Activated CD4-positive, alpha-beta T cell treated with anti-CD3 and anti-CD28 coated beads for 1 hour (primary cell): ENCODE results near the gene PTGDR.

Experiments used
- DNase-seq: peaks from one replicate; pipeline ENCODE4 v3.0.0-alpha.2; 2020

Gene PTGDR

DNA sequence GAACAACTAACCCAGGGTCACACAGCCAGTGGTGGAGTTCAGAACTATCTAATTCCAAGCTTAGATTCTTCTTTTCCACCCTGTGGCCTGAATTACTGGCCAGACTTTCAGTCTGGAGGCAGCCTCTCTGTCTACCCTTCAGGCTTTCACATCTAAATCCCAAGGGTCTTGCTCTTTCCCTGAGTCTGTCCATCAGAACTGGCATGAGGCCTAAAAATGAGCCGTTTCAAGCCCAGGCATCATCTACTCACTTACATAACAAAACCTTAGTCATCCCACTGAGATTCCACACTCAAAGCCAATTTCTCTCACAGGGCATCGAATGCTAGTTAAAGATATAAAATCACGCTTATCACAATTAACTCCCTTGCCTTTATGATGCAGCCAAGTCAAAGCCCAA, 1.3 kb upstream of the PTGDR start:
- DNase-seq, result no peak

DNA sequence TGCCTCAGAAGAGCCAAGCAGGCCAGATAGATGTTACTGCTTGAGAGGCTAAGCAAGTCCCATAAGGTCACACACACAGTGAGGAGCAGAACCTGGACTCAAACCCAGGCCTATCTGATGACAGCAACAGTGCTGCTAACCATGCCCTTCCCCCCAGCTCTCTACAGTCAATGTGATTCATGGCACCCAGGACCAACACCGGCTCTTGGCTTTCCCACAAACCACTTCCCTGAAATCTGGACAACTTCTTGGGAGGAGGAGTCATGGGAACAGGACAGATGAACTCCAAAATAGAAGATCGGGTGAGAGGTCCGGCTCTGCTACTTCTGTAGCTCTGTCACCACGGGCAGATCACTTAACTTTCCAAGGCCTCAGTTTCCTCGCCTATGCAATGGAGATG, 716 bp upstream of the PTGDR start:
- no peak for DNase-seq

DNA sequence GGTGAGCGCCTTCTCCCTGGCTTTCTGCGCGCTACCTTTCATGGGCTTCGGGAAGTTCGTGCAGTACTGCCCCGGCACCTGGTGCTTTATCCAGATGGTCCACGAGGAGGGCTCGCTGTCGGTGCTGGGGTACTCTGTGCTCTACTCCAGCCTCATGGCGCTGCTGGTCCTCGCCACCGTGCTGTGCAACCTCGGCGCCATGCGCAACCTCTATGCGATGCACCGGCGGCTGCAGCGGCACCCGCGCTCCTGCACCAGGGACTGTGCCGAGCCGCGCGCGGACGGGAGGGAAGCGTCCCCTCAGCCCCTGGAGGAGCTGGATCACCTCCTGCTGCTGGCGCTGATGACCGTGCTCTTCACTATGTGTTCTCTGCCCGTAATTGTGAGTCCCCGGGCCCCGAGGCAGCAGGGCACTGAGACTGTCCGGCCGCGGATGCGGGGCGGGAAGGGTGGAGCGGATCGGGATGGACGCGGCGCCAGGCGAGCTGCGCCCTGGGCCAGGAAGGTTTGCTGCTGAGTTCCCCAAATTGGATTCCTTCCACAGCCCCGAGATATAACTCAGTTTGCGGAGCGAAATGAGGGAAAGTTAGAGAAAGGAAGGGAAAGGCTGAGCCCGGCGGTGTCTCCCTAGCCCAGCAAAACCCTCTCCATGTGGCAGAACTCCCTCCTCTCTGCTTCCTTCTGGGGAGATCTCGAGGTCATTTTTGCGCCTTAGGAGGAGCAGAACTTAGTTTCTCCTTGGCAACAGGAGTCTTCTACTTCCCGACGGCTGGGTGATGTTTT, 972 bp downstream of the PTGDR start:
- no peak for DNase-seq

DNA sequence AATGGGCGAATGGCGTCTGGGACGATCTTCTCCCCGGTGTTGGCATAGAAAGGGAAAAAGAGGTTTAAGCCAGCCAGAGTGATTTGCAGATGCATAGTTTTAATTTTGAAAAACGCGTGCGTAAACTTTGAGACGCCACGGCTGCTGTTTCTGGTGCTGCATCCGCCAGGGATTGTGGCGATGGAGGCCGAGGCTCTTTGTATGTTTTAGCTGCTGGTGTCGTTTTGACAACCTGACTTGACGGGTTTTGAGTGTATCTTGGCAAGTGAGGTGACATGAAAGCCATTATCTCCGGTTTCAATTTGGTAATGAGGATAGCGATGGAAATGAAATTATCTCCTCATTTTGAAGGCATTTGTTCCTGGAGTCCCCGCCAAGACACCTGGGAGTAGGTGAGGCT, 1.6 kb downstream of the PTGDR start:
- DNase-seq, result no peak

DNA sequence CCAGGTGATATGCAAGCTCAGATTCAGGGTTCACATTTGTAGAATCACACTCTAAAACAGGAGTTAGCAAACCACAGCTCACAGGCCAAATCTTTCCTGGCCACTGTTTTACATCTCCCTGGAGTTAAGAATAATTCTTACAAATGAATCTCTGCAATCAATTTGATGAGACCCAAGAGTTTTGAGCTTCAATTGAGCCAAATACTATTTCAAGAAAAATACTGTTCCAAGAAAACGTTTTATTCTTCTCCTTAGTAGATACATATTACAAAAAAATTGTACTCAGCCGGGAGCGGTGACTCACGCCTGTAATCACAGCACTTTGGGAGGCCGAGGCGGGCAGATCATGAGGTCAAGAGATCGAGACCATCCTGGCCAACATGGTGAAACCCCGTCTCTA, 2.5 kb downstream of the PTGDR start:
- no peak for DNase-seq

DNA sequence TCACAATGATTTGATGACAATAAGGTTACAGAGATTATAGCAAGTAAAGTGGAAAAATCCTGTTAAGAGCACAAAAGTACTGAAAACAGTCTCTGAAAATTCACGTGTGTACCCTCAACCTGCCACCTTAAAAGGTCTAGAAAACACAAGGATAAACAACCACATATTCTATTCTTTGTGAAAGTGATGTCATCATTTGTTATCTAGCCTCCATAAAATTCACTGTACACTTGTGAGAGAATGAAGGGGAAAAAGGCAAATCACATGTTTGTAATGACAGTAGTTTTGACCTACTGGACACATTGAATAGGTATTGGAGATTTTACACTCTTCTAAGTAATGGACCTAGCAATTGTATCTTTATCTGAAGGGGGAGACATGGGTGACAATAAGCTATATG, 4.0 kb downstream of the PTGDR start:
- DNase-seq, result no peak

DNA sequence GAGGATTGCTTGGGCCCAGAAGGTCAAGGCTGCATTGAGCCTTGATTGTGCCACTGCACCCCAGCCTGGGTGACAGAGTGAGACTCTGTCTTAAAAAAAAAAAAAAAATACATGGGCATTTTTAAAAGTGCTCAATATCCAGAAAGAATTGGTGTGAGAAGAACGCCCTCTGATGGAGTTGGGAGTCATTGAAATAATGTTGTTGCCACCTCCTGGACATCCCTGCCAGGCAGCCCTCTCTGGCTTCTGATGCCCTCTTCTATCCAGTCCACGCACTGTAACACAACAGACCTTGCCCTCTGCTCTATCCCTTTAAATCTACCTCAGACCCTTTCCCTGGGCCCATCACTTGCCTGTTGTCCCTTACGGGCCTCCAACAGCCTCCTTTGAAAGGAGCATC, 4.9 kb downstream of the PTGDR start:
- no peak for DNase-seq

DNA sequence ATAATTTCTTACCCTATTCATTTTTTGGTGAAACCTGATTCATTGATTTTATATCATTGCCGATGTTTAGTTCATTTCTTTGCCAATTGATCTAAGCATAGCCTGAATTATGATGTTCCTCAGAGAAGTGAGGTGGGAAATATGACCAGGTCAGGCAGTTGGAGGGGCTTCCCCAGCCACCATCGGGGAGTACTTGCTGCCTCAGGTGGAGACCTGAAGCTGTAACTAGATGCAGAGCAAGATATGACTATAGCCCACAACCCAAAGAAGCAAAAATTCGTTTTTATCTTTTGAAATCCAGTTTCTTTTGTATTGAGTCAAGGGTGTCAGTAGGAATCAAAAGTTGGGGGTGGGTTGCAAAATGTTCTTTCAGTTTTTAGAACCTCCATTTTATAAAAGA, 7.9 kb downstream of the PTGDR start:
- no peak for DNase-seq

DNA sequence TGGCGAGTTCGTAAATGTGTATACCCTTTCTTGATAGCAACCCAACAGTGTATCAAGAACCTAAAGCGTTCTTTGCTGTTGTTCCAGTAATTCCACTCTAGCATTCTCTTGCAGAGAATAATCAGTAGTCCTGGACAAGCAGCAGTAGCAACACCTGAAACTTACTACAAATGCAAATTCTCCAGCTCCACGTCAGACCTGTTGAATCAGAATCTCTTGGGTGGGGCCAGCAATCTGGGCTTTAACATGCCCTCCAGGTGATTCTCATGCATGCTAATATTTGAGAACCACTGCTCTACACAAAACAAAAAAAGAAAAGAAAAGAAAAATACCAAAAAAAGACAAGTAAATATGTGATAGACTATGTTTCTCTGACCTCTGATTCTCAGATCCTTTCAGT, 10.1 kb downstream of the PTGDR start:
- DNase-seq, result no peak

DNA sequence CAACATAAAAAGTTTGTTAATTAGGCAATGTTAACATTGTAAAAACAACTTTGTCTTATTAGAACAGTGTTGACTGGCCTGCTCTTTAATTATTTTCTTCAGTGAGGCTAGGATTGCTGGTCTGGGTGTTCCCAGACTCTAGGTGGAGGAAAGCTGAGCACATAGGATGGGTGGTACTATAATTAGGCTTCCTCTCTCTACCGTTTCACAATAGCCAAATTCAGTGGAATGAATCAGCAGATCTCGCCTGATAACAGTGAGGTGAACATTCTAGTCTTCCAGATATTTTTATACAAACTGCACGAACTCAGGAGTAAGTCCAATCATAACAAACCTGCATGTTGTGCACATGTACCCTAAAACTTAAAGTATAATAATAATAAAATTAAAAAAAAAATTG, 11.9 kb downstream of the PTGDR start:
- DNase-seq, result no peak

DNA sequence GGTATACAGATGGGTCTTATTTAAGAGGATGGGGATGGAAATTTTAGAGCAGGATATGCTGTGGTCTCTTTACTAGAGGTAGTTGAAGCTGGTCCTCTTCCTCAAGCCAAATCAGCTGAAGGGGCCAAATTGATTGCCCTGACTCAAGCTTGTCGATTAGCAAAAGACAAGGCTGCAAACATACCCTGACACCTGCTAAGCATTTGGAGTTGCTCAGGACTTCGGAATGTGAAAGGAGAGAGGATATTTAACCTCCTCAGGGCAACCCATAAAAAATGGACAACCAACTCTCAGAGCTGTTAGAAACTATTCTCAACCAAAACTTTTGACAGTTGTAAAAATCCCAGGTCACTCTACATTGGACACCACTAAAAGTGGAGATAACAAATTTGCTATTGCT, 15.6 kb downstream of the PTGDR start:
- no peak for DNase-seq

DNA sequence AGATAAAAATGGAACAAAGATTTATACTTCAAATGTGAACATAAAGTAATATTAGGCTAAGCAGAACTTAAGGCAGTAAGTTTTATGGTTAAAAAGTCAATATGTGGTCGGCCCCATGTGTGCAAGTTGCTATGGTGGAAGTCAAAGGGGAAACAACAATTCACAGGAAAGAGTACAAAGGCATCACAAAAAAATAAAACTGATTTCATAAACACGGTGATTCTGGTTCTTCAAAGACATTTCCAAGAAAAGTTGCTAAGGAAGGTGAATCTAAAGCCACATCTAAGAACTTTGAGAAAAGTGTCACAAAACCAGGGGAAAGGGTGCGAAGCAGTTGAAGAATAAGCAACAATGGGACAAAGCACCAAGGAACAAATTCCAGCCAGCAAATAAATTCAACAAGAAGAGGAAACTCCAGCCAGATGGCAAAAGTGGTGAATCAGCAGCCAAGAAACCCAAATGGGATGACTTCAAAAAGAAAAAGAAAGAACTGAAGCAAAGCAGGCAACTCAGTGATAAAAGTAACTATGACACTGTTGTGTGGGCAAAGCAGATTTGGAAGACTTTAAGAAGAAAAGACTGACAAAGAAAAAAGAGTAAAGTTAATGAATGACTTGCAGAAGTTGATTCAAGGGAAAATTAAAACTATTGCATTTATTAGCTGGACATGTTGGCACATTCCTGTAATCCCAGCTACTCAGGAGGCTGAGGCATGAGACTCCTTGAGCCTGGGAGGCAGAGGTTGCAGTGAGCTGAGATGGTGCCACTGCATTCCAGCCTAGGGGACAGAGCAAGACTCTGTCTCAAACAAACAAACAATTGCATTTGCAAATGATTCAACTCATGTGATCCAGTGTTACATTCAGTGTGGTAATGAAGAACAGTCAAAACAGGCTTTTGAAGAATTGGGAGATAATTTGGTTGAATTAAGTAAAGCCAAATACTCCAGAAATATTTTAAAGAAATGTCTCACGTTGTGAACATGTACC, 19.5 kb downstream of the PTGDR start:
- DNase-seq, result no peak

DNA sequence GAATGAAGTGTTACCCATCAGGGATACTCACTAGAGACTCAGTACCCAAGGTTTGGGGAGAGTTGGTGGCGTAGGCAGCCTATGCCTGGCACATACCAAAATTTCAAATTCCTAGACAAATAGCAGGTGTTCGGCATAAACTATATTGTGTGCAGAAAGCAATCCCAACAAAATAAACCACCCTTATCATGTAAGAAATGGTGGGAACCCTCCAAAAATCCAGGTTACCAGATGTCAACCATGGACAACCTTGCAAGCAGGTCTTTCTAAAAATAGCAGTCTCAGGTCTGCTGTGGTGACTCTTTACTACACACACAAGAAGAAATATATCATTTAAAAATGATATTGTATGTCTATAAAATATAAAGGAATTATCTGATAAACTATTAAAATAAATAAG, 28.9 kb downstream of the PTGDR start:
- DNase-seq, result no peak

DNA sequence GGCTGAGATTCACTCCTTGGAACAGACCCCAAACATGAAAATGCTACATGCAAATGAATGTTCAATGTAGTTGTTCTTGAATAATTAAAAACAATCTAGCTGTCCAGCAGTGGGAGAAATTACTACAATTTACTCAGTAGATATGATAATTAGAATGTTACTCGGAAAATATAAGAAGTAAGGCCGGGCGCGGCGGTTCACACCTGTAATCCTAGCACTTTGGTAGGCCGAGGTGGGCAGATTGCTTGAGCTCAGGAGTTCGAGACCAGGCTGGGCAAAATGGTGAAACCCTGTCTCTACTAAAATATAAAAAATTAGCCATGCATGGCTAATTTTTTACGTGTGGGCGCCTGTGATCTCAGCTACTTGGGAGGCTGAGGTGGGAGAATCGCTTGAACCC, 31.3 kb downstream of the PTGDR start:
- no peak for DNase-seq

DNA sequence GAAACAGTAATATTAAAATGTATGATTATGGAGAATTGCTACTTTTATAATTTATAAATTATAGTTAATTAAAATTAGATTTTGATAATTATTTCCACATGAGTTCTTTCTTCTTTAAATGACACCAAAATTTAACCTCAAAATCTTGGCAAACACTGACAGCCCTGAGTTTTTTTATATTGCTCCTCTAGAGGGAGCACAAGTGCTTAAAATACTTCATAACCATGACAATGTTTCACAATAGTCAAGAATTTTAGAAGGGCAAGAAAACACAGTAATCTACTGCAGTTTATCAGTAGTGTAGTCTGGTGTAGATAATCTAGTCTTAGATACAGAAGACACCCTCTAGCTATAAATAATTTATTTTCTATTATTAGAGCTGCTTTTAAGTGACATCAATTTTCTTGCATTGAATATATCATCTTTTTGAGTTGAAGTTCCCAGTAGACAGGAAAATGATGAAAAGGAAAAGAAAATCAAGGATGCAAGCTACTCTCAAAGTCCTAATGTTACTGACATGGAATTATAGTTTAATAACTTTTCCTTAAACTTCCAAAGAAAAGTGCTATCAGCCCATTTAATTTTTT, 32.3 kb downstream of the PTGDR start:
- DNase-seq, result no peak

DNA sequence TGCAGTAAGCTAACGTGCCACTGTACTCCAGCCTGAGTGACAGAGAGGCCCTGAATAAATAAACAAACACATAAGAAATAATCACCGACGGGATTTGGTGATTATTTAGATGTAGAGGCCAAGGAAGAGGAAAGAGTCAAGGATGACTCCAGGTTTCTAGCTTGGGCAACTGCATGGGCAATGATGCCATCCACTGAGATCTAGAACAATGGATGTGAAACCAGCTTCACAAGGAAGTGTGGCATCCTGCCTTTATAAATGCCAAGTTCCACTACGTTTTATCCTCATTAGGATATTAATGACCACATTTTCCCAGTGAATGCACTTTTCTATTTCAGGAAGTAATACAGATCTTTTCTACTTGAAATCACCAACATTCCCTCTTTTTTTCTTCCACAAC, 35.7 kb downstream of the PTGDR start:
- no peak for DNase-seq

DNA sequence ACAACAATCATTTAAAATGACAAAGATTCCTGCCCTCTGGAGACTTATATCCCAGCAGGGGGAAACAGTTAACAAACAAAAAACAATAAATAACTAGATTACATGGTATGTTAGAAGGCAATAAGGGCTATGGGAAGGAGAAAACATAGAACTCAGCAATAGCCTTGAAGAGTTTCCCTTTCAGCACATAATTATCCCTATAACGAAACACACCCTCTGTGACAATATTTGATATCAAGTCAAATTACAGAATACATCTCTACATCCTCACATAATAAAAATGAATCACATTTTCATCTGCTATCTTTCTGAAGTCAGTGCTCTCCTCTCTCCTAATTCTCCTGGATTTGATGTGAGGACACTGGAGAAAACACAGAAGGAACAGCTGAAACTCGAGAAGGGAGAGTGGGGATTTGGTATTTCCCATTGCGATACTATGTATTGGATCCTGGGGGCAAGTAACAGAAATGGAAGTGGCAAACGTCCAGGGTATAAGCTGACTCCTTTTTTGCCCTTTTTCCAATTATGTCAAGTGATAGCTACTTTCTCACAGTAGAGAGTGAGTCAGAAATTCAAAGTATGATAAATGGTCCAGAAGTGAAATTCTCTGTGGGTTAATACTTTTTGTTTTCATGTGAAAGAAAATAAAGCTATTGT, 36.9 kb downstream of the PTGDR start:
- DNase-seq, result no peak

DNA sequence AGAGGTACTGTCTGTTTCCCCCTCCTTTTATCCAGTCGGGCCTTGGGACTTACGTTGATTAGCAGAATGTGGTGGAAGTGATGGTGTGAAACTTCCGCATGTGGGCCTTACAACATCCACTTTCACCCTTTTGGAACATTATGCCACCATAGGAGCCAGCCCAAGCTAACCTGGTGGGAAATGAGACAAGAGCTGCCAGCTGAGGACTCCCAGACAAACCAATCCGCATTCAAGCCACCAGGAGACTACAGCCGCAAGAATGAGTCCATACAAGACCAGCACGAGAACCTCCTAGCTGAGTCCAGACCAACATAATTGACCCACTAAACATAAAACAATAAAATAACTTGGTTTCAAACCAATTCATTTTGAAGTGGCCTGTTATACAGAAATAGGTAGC, 37.5 kb downstream of the PTGDR start:
- DNase-seq, result no peak

DNA sequence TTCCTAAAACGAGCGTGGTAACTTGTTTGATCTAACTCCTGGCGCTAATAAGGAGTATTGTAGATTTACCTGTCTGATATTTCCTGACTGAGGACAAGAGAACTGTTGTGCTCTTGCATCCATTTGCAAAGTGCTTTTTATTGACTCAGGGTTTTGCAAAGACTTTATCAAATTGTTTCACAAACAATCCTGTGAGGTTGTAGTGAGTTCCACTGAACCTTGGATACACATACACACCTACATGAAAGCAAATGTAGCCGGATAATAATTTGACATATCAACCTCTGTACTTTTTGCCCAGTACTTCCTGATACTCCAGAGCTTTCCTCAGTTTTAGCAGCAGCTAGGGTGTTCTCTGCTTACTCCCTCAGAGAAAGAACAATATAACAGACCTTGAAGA, 39.9 kb downstream of the PTGDR start:
- DNase-seq, result no peak

DNA sequence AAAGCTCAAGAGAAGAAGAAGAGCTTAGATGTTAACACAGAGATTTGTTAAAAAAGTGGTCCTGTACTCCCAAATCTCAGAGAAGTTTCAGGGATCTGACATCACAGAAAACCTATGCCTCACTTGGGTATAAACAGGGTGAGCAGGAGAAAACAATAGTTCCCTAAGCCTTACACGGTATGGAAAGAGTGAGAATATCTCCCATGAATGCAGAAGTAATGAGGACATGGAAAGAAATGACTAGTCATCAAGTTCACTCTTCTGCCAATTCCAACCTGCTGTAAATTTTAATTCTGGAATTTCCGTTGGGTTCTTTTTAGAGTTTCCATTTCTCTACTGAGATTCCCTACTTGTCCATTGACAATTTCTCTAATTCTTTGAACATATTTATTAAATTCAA, 40.4 kb downstream of the PTGDR start:
- no peak for DNase-seq

DNA sequence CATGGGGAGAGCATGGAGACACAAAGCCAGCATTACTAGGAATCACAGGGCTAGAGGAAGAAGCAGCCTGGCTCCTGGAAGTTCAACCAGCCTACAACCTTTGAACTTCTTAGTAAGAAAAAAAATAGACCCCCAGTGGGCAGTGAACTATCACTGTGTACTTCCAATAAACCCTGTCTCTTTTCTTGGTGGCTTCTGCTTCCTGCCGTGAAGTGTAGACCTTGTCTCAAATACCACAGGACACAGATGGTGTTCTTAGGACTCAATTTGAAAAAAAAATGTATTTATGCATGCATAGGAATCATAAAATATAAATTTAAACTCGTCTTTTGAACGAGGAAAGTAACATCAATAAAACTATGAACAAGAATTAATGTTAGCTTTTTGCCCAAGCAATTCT, 43.0 kb downstream of the PTGDR start:
- DNase-seq, result no peak

DNA sequence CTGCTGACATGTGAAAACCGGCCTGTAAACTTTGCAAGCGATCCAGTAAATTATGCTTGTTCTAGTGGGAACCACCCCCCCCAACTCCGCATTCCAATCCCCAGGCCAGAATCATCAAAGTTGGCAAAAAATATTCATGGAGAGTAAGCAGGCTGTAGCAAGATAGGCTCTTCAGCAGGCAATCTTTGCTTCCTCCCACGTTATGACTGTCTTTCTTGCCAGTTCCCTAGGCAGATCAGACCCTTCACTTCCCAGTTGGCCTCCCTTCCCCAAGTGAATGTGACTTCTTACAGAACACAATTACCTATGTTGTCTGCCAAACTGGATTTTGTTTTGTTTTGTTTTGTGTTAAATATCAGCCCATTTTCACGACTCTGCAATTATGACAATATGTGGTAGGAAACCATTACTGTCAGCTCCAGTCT, 45.4 kb downstream of the PTGDR start:
- DNase-seq, result no peak

DNA sequence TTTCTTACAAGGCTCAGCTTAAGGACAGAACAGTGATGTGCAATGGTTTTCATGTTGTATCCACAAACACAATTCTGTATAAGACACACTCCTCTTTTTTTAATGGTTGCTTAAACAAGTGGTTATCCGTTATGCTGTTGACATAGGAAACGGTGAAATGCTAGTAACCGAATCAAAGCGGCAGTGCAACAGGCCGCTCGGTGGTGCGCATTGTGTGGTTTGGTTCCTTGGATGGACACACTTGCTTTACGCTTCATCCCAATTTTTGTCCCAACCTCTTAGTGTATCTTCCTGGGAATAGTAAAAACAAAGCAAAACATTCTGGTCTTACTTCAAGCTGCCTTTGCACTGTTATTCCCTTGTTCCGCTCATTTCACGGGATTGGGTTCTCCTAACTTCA, 46.0 kb downstream of the PTGDR start:
- DNase-seq, result no peak
